Heart left ventricle (tissue), 16 donors: Measurements from ENCODE around the gene UTP14A. TPM values are rescaled to one million over a fixed set of nuclear protein-coding genes. Genes with fewer than 3 reads are reported as not detected.
"Not testable (repeated sequence)": the region's sequence is repeated elsewhere in the genome, so short reads cannot be mapped to it uniquely, and the experiment has no call there.

Source experiments
- ATAC-seq, 4 donors: fragments of 200-7000 bp; cut with Tn5 transposase; one replicate each; pipeline ENCODE4 v1.9.1; 2020 to 2022; ENCODE audit warnings: moderate library complexity in 4 of 4, mild to moderate bottlenecking in 3 of 4, moderate number of reproducible peaks in 1 of 4
- DNase-seq, 5 donors: peaks; one replicate each; pipeline ENCODE4 v3.0.0-alpha.2; 2020
- H3K27ac ChIP-seq, 12 donors: fragments of 200-600 bp; sonication (generic) in 4 of 12; one replicate each; pipeline versions ENCODE4 v1.5.0 to v1.8.0; 2016 to 2022; ENCODE audit warnings: mild to moderate bottlenecking in 2 of 12
- H3K27me3 ChIP-seq, 9 donors: fragments of 200-600 bp; sonication (generic) in 2 of 9; one replicate each; pipeline versions ENCODE4 v1.5.1 to v1.8.0; 2016 to 2022; ENCODE audit warnings: mild to moderate bottlenecking in 3 of 9
- H3K36me3 ChIP-seq, 9 donors: fragments of 200-600 bp; sonication (generic) in 2 of 9; one replicate each; pipeline versions ENCODE4 v1.5.0 to v1.8.0; 2018 to 2022; ENCODE audit warnings: mild to moderate bottlenecking in 2 of 9
- H3K4me1 ChIP-seq, 12 donors: fragments of 200-600 bp; sonication (generic) in 4 of 12; one replicate each; pipeline versions ENCODE4 v1.5.0 to v1.8.0; 2016 to 2022; ENCODE audit warnings: mild to moderate bottlenecking in 3 of 12
- H3K4me3 ChIP-seq, 12 donors: fragments of 200-600 bp; sonication (generic) in 4 of 12; one replicate each; pipeline versions ENCODE4 v1.5.0 to v1.8.0; 2017 to 2022; ENCODE audit warnings: mild to moderate bottlenecking in 9 of 12, moderate library complexity in 4 of 12
- H3K9me3 ChIP-seq, 12 donors: fragments of 200-600 bp; sonication (generic) in 4 of 12; one replicate each; pipeline versions ENCODE4 v1.5.0 to v1.8.0; 2016 to 2022; ENCODE audit warnings: mild to moderate bottlenecking in 1 of 12
- POLR2A ChIP-seq, 2 donors: fragments of 450-650 bp; IDR thresholded peaks; one replicate each; pipeline ENCODE4 v1.6.1; 2017; ENCODE audit warnings: antibody characterized with exemption in 2 of 2, mild to moderate bottlenecking in 2 of 2, moderate library complexity in 2 of 2
- WGBS, 4 donors: extraction: QIAGEN DNeasy Blood & Tissue Kit in 2 of 4; methylation state at CpG; one replicate each; pipeline versions ENCODE4 v1.1.5 to v1.1.7; 2013 to 2018; 5-methylcytosine and 5-hydroxymethylcytosine counted together
- intact Hi-C, 10 donors: fragments of 100-400 bp; cut with DNase I; formaldehyde crosslinking; loops; one replicate each; pipeline versions ENCODE4 v1.11.1 to v1.14.2; 2022
- long read RNA-seq, 3 donors: library from polyadenylated mRNA; unstranded; transcript quantifications; one replicate each; pipeline ENCODE4 v2.0.0, GENCODE V29; 2020 to 2021
- polyA plus RNA-seq, 2 donors: library from polyadenylated mRNA; stranded (reverse); fragments of 200-250 nt; gene quantifications; one replicate each; pipeline ENCODE4 v1.2.3, GENCODE V29; 2013
- total RNA-seq, 9 donors: library from RNA; depleted of rRNA in 2 of 9; stranded (reverse); fragments of >200 nt in 2 of 9; fragmentation: NEBNext Ultra II Directional in 3 of 9; extraction: Animal tissue kit (Norgen Biotek cat#: 25700) in 3 of 9; gene quantifications; one replicate each; pipeline versions ENCODE4 v1.1.0 to v1.2.4, GENCODE V29; 2016 to 2023
- TF ChIP-seq, protein P1 (sequence below), 12 donors: fragments of 200-600 bp; sonication (generic) in 4 of 12; IDR thresholded peaks; one replicate each; pipeline versions ENCODE4 v1.5.0 to v1.8.0; 2018 to 2022; ENCODE audit warnings: antibody characterized with exemption in 12 of 12, mild to moderate bottlenecking in 5 of 12
- donor health status: ischemic (EF 13 %, LVEDD 7.1; RV severe dilation, severe dysfunction).
- donor health status: healthy with polysubstance abuse.
- donor health status: DM: no; HTN: yes; CAD: no.
- donor health status: DM: no; HTN: no; CAD: no.
- donor health status: ischemic (EF 25% LVEDD 6.9; RV normal size, moderate dysfunction).
- donor health status: ischemic (EF 25% LVEDD 5.7; RV mildly dilated, moderate dysfunction).
- donor health status: healthy.
- donor health status: DM: yes; HTN: yes; CAD: no.
- donor health status: ischemic (EF 35%, LVEDD 5.7; RV mildly dilated, moderate dysfunction).
- donor health status: nonischemic (EF 11% LVEDD 7.7; RV severe dilation, severe dysfunction).
- donor health status: DM: yes; HTN: yes; CAD: no.
- donor health status: PGD.
- donor health status: ischemic (EF 29% LVEDD 5.4; RV normal size, mild dysfunction).
- donor health status: nonischemic (EF 23%, LVEDD 6.1; RV moderate dilation, normal function).

Gene UTP14A
- total RNA-seq = 10 to 100 TPM in 3 of 9 donors, 1 to 10 TPM in 6; 7.3 to 10.6 (median 9.0) TPM
- polyA plus RNA-seq = 10 to 100 TPM in 1 of 2 donors, 1 to 10 TPM in 1; 5.6 to 14.0 TPM
- long read RNA-seq, donor 1, transcript UTP14A-201 (15 exons, 2,488 nt) = major isoform, 9 of 12 reads
- long read RNA-seq, donor 1, partial matches to known transcripts = 1 of 12 reads
- long read RNA-seq, donor 1, other reads (novel, unspliced or antisense) = 2 of 12 reads
- long read RNA-seq, donor 2, transcript UTP14A-201 (15 exons, 2,488 nt) = major isoform, 35 of 52 reads
- long read RNA-seq, donor 2, partial matches to known transcripts = 12 of 52 reads
- long read RNA-seq, donor 2, other reads (novel, unspliced or antisense) = 5 of 52 reads
- long read RNA-seq, donor 3, transcript UTP14A-201 (15 exons, 2,488 nt) = major isoform, 14 of 14 reads
- long read RNA-seq, donor 3, partial matches to known transcripts = 0 of 14 reads
- long read RNA-seq, donor 3, other reads (novel, unspliced or antisense) = 0 of 14 reads

DNA sequence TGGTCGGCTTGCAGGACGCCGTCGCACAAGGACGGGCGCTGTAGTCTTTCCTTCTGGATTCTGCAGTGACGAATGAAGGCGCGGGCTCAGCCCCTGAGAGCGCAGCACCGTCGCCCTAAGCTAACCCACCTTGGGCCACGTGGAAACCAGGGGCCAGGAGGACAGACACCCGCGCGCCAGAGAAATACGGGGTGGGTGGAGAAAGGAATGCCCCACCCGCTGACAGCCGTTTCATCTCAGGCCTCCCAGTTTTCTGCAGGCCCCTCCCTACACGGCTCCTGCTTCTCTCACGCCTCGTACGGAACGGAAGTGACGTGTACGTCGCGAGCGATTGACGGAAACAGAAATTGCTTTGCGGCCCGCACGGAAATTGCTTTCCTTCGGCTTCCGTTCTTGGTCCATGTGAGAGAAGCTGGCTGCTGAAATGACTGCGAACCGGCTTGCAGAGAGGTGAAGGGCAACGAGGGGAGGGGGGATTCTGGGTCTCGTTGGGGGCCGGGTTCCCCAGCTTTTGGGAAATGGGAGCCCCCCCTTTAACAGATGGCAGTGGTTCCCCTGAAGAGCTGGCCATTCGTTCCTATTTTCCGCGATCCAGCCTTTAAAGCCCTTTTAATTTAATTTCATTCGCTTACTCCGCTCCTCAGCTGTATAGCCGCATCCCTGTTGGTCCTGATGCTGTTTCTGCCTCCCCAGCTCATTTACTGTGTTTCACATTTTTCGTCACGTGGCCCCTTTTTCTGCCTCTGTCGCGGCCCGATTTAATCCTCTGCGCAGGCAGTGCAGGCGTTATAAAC is at the start of gene UTP14A:
Gene UTP14A (plus strand): TSS at position 378 of the 794 bp plus-strand sequence. CDS start 47 bp downstream, at position 425.
- 0 to 38% (median 19%) methylated on average over 49 to 53 of the region's 53 CpGs for WGBS, 4 donors
- peaks cover 0 to 32% (median 17%) of the 10 kb centered on the region in 9 donors for H3K36me3 ChIP-seq
- H3K4me1 ChIP-seq = peaks cover 0 to 8% (median 2%) of the 10 kb centered on the region in 12 donors
- DNase-seq = peak; percentile 88 to 93 (median 90)
- intact Hi-C loops = loop anchor here in 8 of 10 donors (10.0 kb wide), 3 partner anchors 61 to 301 kb away; partner anchors contain the start of gene ZDHHC9 (in 1 of the 8)
- ATAC-seq = peak; percentile 92 to 100 (median 99)
- peak within 1 kb of the TSS; percentile 24 to 85 (median 74) for H3K27ac ChIP-seq
- peak within 1 kb of the TSS; percentile 44 to 78 (median 67) for H3K4me3 ChIP-seq
- H3K27me3 ChIP-seq = no peaks in the 10 kb centered on the region
- no peaks in the 10 kb centered on the region for H3K9me3 ChIP-seq
- TF ChIP-seq POLR2A (IDR thresholded peaks at IDR 0.05) = peak in 1 of 2 donors; percentile 26
- TF ChIP-seq, protein P1, sequence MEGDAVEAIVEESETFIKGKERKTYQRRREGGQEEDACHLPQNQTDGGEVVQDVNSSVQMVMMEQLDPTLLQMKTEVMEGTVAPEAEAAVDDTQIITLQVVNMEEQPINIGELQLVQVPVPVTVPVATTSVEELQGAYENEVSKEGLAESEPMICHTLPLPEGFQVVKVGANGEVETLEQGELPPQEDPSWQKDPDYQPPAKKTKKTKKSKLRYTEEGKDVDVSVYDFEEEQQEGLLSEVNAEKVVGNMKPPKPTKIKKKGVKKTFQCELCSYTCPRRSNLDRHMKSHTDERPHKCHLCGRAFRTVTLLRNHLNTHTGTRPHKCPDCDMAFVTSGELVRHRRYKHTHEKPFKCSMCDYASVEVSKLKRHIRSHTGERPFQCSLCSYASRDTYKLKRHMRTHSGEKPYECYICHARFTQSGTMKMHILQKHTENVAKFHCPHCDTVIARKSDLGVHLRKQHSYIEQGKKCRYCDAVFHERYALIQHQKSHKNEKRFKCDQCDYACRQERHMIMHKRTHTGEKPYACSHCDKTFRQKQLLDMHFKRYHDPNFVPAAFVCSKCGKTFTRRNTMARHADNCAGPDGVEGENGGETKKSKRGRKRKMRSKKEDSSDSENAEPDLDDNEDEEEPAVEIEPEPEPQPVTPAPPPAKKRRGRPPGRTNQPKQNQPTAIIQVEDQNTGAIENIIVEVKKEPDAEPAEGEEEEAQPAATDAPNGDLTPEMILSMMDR (IDR thresholded peaks at IDR 0.05) = no peak

- DNase-seq, H3K27me3 ChIP-seq, H3K27ac ChIP-seq, ATAC-seq, H3K9me3 ChIP-seq, intact Hi-C loops, H3K4me3 ChIP-seq, H3K36me3 ChIP-seq, H3K4me1 ChIP-seq: not testable (repeated sequence)
- 53 to 71% (median 62%) methylated on average over 5 to 6 of the region's 6 CpGs for WGBS, 4 donors
Observed at GRCh38 chrX:129859134-129859533, 46.8 kb upstream of the UTP14A start.

- intact Hi-C loops, ATAC-seq, H3K36me3 ChIP-seq, H3K27ac ChIP-seq, H3K4me1 ChIP-seq, H3K4me3 ChIP-seq, H3K9me3 ChIP-seq, DNase-seq: not testable (repeated sequence)
- 55 to 69% (median 62%) methylated on average over 3 of the region's 3 CpGs for WGBS, 4 donors
- H3K27me3 ChIP-seq = peaks cover 0 to 11% (median 0%) of the 10 kb centered on the region in 9 donors
Observed at GRCh38 chrX:129866321-129866720, 39.6 kb upstream of the UTP14A start.

GRCh38 chrX:129872524-129872923 is 33.4 kb upstream of the UTP14A start:
- WGBS, 4 donors = 67 to 79% (median 72%) methylated on average over 2 of the region's 2 CpGs
- intact Hi-C loops = no loop called here
- H3K9me3 ChIP-seq = peaks cover 0 to 9% (median 0%) of the 10 kb centered on the region in 12 donors
- no peaks in the 10 kb centered on the region for H3K4me1 ChIP-seq
- no peaks in the 10 kb centered on the region for H3K36me3 ChIP-seq
- H3K4me3 ChIP-seq = no peak overlapping the region
- DNase-seq (no peak), ATAC-seq (no peak)
- no peak overlapping the region for H3K27ac ChIP-seq
- TF ChIP-seq, protein P1 (IDR thresholded peaks at IDR 0.05) = no peak
- TF ChIP-seq POLR2A (IDR thresholded peaks at IDR 0.05) = no peak
- H3K27me3 ChIP-seq = no peaks in the 10 kb centered on the region

DNA sequence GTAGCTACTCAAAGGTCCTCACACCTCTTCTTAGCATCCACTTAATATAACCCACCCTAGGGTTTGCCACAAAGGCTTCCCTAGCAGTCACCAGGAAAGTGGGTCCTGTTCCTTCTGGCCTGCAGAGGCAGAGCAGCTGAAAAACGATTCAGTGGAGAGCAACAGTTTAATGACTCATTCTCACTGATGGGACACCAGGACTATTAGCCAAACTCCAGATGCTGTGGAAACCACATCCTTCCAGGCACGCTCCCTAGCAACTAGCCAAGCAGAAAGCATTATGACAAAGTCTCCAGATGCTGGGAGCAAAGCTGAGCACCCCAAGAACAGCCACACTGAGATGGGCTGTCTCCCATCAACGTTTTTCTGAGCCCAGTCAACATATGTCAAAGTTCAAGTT is 30.3 kb upstream of the UTP14A start:
- WGBS, 4 donors = 45 to 56% (median 54%) methylated on average over 3 of the region's 3 CpGs
- ATAC-seq (no peak), DNase-seq (no peak)
- intact Hi-C loops = no loop called here
- no peaks in the 10 kb centered on the region for H3K4me1 ChIP-seq
- TF ChIP-seq, protein P1 (IDR thresholded peaks at IDR 0.05) = no peak
- no peak for TF ChIP-seq POLR2A (IDR thresholded peaks at IDR 0.05)
- H3K27me3 ChIP-seq = peaks cover 0 to 3% (median 0%) of the 10 kb centered on the region in 9 donors
- peaks cover 0 to 9% (median 0%) of the 10 kb centered on the region in 12 donors for H3K9me3 ChIP-seq
- no peak overlapping the region for H3K27ac ChIP-seq
- H3K4me3 ChIP-seq = no peak overlapping the region
- no peaks in the 10 kb centered on the region for H3K36me3 ChIP-seq
